MCF 10A (cell line): ENCODE measurements around the gene PER2. TPM values are rescaled to one million over a fixed set of nuclear protein-coding genes. Genes with fewer than 3 reads are reported as not detected.

Experiments used
- BruUV-seq: library from RNA; stranded (reverse); fragments of 400-500 nt; replicated peaks from 2 replicates; lab custom pipeline; 2021; lab: Mats Ljungman, UMichigan
- CTCF ChIA-PET: fragments of 300-600 bp; sonication (Branson Sonifier 250); formaldehyde crosslinking; extraction: SDS; loops from one replicate; lab custom pipeline; 2021; ENCODE audit warnings: antibody characterized with exemption, inconsistent platforms; lab: Yijun Ruan, JAX
- POLR2A ChIA-PET: fragments of 300-600, 350-650 bp; sonication (Branson Sonifier 250); formaldehyde crosslinking; extraction: SDS; loops from one replicate; lab custom pipeline; 2020; ENCODE audit warnings: antibody characterized with exemption, inconsistent platforms; lab: Yijun Ruan, JAX
- DNase-seq: peaks from one replicate; pipeline ENCODE4 v3.0.0-alpha.2; 2018; ENCODE audit not compliant: unreplicated experiment
- H3K27ac Mint-ChIP-seq: one replicate; pipeline ENCODE4 v1.8.0; 2022; ENCODE audit warnings: mild to moderate bottlenecking, low read depth, mixed read lengths; ENCODE audit not compliant: unreplicated experiment
- H3K27me3 Mint-ChIP-seq: one replicate; pipeline ENCODE4 v1.8.0; 2022; ENCODE audit warnings: mixed read lengths; ENCODE audit not compliant: insufficient read depth, unreplicated experiment
- H3K36me3 Mint-ChIP-seq: one replicate; pipeline ENCODE4 v1.8.0; 2022; ENCODE audit warnings: mild to moderate bottlenecking, moderate library complexity, mixed read lengths; ENCODE audit not compliant: insufficient read depth, unreplicated experiment
- H3K4me1 Mint-ChIP-seq: one replicate; pipeline ENCODE4 v1.8.0; 2022; ENCODE audit warnings: mixed read lengths; ENCODE audit not compliant: insufficient read depth, unreplicated experiment
- H3K4me3 Mint-ChIP-seq: one replicate; pipeline ENCODE4 v1.8.0; 2022; ENCODE audit warnings: mild to moderate bottlenecking, moderate library complexity, mixed read lengths; ENCODE audit not compliant: unreplicated experiment
- H3K9me3 Mint-ChIP-seq: one replicate; pipeline ENCODE4 v1.8.0; 2022; ENCODE audit warnings: mixed read lengths; ENCODE audit not compliant: unreplicated experiment
- intact Hi-C: fragments of 100-400 bp; cut with micrococcal nuclease; formaldehyde crosslinking; loops from 2 replicates; pipeline ENCODE4 v1.14.1; 2022
- total RNA-seq: library from RNA; stranded (reverse); gene quantifications from 2 replicates; pipeline ENCODE4 v1.2.3, GENCODE V29; 2022
- TF ChIP-seq, protein P1 (sequence below): fragments of 200-600 bp; IDR thresholded peaks from one replicate; pipeline ENCODE4 v1.8.0; 2022; ENCODE audit warnings: antibody characterized with exemption, mild to moderate bottlenecking; ENCODE audit not compliant: unreplicated experiment

Gene PER2
- total RNA-seq, 1 experiment from 2014 or later = 8.9 TPM

DNA sequence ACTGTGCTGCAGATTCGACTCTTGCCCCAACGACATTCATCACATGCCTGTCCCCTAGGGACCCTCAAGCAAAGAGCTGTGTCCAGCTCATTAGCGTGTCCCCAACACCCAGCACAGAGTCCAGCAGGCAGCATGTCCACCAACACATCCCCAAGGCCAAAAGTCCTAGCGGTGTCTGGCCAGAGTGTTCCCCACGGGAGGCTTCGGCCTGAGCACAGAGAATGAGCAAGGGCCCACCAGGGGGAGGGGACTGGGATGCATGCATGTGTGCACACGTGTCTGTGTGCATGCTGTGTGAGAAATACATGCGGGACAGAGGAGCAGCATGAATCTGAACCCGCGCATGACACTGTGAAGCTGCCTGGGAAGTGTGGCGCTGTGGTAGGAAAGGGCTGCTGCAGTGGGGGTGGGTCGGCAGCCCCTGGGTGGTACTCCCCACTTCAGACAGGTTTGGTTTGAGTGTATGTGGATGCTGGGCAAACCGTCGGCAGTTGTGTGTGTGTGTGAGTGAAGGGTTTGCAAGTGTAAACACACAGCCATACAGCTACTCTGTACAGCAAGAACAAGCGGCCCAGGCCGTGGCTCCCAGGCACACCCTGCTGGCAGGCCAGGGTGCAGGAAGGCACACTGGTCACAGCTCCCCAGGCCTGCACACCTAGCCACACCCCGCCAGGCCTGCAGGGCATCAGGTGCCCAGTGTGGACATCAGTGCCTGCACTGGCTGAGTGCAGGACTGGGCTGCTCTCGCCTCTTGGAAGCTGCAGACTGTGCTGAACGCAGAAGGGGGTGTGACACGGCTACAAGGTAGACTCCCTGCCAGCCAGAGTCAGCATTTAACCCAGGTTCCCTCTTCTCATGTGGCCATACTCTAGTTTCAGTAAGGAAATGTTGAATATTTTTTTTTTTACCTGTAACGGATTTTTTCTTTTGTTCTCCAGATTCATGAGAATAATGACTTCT is 29.1 kb downstream of the PER2 start:
- CTCF ChIA-PET = interaction anchor here (0.6 to 2.1 kb wide), 13 partner anchors 14 to 1884 kb away, joined by 3 to 5 read pairs (median 3); no protein-coding TSS in a partner anchor
- Mint-ChIP-seq H3K4me1 (peaks cover 9% of the 10 kb centered on the region), H3K27me3 (no peaks in the 10 kb centered on the region), H3K27ac (no peak overlapping the region), H3K4me3 (no peak overlapping the region), H3K36me3 (peaks cover 67% of the 10 kb centered on the region), H3K9me3 (no peaks in the 10 kb centered on the region)
- intact Hi-C loops = loop anchor here (5.0 kb wide), 1 partner anchor 83 kb away; no protein-coding TSS in a partner anchor
- TF ChIP-seq, protein P1, sequence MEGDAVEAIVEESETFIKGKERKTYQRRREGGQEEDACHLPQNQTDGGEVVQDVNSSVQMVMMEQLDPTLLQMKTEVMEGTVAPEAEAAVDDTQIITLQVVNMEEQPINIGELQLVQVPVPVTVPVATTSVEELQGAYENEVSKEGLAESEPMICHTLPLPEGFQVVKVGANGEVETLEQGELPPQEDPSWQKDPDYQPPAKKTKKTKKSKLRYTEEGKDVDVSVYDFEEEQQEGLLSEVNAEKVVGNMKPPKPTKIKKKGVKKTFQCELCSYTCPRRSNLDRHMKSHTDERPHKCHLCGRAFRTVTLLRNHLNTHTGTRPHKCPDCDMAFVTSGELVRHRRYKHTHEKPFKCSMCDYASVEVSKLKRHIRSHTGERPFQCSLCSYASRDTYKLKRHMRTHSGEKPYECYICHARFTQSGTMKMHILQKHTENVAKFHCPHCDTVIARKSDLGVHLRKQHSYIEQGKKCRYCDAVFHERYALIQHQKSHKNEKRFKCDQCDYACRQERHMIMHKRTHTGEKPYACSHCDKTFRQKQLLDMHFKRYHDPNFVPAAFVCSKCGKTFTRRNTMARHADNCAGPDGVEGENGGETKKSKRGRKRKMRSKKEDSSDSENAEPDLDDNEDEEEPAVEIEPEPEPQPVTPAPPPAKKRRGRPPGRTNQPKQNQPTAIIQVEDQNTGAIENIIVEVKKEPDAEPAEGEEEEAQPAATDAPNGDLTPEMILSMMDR = no peak
- DNase-seq = peak; percentile 42
- no TSS peak for BruUV-seq
- POLR2A ChIA-PET = interaction anchor here (0.6 to 1.2 kb wide), 5 partner anchors 27 to 293 kb away, joined by 3 read pairs; partner anchors contain the start of gene UBE2F

DNA sequence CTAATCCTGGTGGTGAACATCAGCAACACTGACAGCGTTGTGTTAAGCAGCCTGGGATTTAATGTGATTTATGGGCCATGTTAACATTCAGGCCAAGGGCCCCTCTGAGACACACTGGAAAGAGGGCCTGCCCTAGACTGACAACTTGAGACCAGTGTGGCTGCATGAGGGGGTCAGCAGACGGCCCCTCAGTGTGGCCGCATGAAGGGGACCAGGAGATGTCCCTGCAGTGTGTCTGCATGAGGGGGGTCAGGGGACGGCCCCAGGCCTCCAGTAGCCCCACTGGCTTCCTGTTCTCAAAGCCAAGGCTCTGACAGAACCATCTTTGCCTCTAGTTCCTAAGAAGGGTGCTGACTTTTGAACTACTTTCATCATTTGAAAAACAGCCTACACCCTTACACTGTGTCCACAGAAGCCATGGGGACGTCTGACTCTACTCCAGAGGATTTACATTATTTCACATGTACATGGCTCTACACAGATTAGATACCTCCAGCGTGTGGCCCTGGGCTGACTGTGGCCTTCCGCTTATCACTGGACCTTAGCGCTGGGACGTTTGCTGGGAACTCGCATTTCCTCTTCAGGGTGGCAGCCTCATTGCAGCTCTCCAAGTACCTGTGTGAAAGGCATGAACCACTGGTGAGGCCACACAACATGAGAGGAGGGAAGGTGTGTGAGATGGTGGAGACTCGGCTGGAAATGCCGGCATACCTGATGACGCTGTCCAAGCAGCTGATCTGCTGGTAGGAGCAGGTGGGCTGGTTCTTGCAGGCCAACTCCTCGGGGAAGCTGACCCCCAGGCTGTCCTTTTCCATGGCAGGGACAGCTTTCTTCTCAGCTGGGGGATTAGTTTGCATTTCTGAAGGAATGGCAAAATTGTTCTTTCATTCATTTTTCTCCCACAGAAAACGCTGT is 30.4 kb downstream of the PER2 start:
- no TSS peak for BruUV-seq
- Mint-ChIP-seq H3K4me3 (no peak overlapping the region), H3K27ac (no peak overlapping the region), H3K4me1 (no peaks in the 10 kb centered on the region), H3K36me3 (peaks cover 70% of the 10 kb centered on the region), H3K27me3 (no peaks in the 10 kb centered on the region), H3K9me3 (no peaks in the 10 kb centered on the region)
- CTCF ChIA-PET = interaction anchor here (0.6 to 3.4 kb wide), 6 partner anchors 7 to 519 kb away, joined by 3 to 16 read pairs (median 4); no protein-coding TSS in a partner anchor
- TF ChIP-seq, protein P1 = no peak
- POLR2A ChIA-PET = interaction anchor here (1.2 kb wide), 1 partner anchor 28 kb away, joined by 3 read pairs; no protein-coding TSS in a partner anchor
- no peak for DNase-seq
- intact Hi-C loops = loop anchor here (2.0 to 5.0 kb wide), 3 partner anchors 29 to 289 kb away; no protein-coding TSS in a partner anchor

DNA sequence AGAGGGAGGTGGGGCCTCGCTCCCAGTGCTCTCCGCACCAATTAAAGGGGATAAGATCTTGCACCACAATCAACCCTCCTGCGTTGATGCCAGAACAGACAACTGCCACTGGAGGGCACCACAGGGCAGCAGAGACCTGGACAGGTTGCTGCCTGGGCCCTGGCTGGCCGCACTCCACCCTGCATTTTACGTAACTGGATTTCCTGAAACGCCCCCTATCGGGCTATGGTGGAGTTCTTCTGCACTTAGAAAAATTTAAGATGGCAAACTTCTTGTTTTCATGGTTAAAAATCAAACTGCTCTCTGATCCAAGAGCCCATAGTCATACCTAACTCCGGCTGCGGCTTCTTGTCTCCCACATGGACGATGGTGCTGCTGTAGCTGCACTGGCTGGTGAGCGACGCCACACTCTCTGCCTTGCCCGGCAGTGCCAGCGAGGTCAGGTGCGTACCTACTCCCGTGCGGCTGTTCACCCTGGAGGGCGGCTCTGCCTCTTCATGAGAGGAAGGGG is 31.8 kb downstream of the PER2 start:
- DNase-seq = peak; percentile 92
- CTCF ChIA-PET = interaction anchor here (0.6 to 3.4 kb wide), 15 partner anchors 8 to 429 kb away, joined by 3 to 18 read pairs (median 4); no protein-coding TSS in a partner anchor
- POLR2A ChIA-PET = interaction anchor here (1.3 to 2.3 kb wide), 2 partner anchors 11 to 17 kb away, joined by 3 to 5 read pairs; no protein-coding TSS in a partner anchor
- intact Hi-C loops = loop anchor here (1.0 to 5.0 kb wide), 6 partner anchors 30 to 398 kb away; partner anchors contain the start of gene TRAF3IP1
- no TSS peak for BruUV-seq
- Mint-ChIP-seq H3K36me3 (peaks cover 67% of the 10 kb centered on the region), H3K27ac (no peak overlapping the region), H3K27me3 (no peaks in the 10 kb centered on the region), H3K4me1 (no peaks in the 10 kb centered on the region), H3K4me3 (no peak overlapping the region), H3K9me3 (no peaks in the 10 kb centered on the region)
- TF ChIP-seq, protein P1 = peak; percentile 97
